GF-D8 (cell line): Measurements from ENCODE around the gene DHRS4L2.
"Not testable (repeated sequence)": the region's sequence is repeated elsewhere in the genome, so short reads cannot be mapped to it uniquely, and the experiment has no call there.

ENCODE experiments used
- DNase-seq: peaks from one replicate; lab custom pipeline; 2025; lab: John Stamatoyannopoulos, UW

Gene DHRS4L2

DNA sequence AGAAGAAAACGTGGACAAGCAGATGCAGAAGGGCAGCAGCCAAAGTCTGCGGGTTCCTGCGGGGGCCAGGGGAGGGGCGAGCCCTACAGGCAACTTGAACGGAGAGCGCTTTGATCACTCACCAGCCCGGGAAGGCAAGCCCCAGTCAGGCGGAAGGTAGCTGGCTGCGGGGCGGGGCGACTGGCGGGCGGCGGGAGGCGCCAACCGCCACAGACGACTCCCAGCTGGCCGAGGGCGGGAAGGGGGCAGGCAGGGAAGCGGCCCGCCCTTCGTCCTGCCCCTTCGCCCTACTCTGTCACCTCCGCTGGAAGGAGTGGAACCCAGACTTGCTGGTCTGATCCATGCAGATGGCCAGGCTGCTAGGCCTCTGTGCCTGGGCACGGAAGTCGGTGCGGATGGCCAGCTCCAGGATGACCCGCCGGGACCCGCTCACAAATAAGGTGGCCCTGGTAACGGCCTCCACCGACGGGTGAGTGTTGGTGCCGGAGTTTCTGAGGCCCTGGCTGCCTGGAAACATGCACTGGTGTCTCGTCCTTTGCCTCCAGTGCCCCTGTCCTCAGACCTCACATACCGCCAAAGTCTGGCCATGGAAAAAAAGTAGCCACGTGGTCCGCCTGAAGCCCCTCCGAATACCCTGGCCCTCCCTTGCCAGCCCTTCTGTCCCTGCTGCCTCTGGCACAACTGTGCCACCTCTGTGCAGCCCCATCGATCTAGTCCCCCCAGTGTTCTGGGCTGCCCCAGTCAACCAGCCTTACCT lies at the start of gene DHRS4L2:
TSS of gene DHRS4L2 (plus strand) at position 323 of the 757 bp plus-strand sequence. CDS start at position 342, 19 bp downstream.
- peak; percentile 79 for DNase-seq

- DNase-seq: no peak
These were observed 49.0 kb upstream of the DHRS4L2 start for GRCh38 chr14:23939607-23940326.

GRCh38 chr14:23941230-23941629 lies 47.5 kb upstream of the DHRS4L2 start:
- DNase-seq: no peak

GRCh38 chr14:23941669-23942068 lies 47.1 kb upstream of the DHRS4L2 start:
- DNase-seq: no peak

GRCh38 chr14:23942587-23942986 lies 46.1 kb upstream of the DHRS4L2 start:
- no peak for DNase-seq

GRCh38 chr14:23949069-23949468 lies 39.7 kb upstream of the DHRS4L2 start:
- DNase-seq: not testable (repeated sequence)

GRCh38 chr14:23950411-23951135 lies 38.2 kb upstream of the DHRS4L2 start:
- DNase-seq: no peak

- DNase-seq: not testable (repeated sequence)
These were observed 37.6 kb upstream of the DHRS4L2 start for GRCh38 chr14:23951136-23951466.

GRCh38 chr14:23951590-23952201 lies 37.0 kb upstream of the DHRS4L2 start:
- no peak for DNase-seq

DNA sequence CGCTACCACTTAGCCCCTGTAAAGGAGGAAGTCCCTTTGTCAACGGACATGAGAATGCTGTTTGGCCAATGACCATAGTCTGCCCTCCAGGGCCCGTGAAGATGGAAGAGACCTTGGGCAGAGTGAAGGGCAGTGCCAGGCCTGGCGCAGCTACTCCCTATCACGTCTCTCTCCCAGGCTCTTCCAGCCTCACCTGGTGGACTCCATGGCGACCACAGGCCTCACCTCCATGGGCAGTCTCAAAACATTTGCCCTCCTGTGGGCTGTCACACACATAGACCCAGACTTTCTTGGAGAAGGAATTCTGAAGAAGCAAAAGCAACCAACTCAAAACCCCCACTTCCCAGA lies 35.6 kb upstream of the DHRS4L2 start:
- not testable (repeated sequence) for DNase-seq

DNA sequence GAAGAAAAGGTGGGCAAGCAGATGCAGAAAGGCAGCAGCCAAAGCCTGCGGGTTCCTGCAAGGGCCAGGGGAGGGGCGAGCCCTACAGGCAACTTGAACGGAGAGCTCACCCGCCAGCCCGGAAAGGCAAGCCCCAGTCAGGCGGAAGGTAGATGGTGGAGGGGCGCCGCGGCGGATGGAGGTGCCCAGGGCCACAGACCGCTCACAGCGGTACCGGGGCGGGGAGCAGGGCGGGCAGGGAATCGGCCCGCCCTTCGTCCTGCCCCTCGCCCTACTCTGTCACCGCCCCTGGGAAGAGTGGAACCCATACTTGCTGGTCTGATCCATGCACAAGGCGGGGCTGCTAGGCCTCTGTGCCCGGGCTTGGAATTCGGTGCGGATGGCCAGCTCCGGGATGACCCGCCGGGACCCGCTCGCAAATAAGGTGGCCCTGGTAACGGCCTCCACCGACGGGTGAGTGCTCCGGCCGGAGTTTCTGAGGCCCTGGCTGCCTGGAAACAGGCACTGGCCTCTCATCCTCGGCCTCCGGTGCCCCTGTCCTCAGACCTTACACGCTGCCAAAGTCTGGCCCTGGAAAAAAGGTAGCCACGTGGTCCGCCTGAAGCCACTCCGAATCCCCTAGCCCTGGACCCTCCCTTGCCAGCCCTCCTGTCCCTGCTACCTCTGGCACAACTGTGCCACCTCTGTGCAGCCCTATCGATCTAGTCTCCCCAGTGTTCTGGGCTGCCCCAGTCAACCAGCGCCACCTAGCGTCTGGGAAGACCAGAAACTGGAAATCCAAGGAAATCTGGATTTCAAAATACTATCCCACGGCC lies 35.1 kb upstream of the DHRS4L2 start, which contains the start of gene DHRS4:
TSS of gene DHRS4 (plus strand) at position 307 of the 815 bp plus-strand sequence. CDS start at position 326, 19 bp downstream.
- peak; percentile 35 for DNase-seq

GRCh38 chr14:23954279-23954614 lies 34.5 kb upstream of the DHRS4L2 start:
- DNase-seq: not testable (repeated sequence)

DNA sequence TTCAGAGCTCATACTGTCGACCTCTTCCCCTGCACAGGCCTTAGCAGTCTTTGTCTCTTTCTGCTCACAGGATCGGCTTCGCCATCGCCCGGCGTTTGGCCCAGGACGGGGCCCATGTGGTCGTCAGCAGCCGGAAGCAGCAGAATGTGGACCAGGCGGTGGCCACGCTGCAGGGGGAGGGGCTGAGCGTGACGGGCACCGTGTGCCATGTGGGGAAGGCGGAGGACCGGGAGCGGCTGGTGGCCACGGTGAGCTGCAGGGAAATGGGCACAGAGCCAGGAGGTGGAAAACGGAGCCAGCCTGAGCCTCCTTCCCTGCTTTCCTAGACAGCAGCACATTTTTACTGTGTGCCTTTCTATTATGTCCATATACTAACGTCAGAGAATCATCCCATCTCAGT lies 33.8 kb upstream of the DHRS4L2 start:
- DNase-seq: not testable (repeated sequence)

DNA sequence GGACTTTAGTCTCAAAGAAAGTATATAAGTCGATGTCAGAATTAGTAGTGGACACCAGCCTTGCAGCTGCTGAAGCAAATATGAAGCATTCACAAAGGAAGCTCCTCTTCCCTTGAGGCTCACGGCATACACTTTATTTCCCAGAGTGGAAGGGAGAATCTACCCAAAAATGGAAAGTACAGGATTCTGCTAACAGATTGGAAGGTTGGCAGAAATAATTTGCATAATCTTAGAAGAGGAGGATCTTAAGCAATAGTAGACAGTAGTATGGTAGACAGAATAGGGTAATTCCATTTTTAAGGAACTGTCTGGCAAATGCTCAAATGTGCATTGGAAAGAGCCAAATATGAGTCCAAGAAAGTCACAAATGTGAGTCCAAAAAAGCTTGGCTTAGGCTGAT lies 32.9 kb upstream of the DHRS4L2 start:
- not testable (repeated sequence) for DNase-seq

GRCh38 chr14:23957913-23958569 lies 30.7 kb upstream of the DHRS4L2 start:
- not testable (repeated sequence) for DNase-seq

GRCh38 chr14:23960899-23961298 lies 27.8 kb upstream of the DHRS4L2 start:
- not testable (repeated sequence) for DNase-seq

- not testable (repeated sequence) for DNase-seq
These were observed 27.0 kb upstream of the DHRS4L2 start for GRCh38 chr14:23961704-23962103.

DNA sequence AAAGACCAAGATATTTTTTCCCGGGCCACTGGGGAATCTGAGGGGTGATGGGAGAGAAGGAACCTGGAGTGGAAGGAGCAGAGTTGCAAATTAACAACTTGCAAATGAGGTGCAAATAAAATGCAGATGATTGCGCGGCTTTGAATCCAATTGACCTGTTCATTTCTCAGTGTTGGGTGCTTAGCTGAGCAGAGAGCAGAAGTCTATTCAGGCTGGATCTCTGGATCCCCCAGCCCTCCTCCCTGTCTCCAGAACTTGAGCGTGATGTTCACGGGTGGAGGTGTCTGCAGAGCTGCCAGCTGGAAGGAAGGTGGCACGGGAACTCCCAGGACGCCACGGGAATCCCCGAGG lies 19.6 kb upstream of the DHRS4L2 start:
- DNase-seq: not testable (repeated sequence)

DNA sequence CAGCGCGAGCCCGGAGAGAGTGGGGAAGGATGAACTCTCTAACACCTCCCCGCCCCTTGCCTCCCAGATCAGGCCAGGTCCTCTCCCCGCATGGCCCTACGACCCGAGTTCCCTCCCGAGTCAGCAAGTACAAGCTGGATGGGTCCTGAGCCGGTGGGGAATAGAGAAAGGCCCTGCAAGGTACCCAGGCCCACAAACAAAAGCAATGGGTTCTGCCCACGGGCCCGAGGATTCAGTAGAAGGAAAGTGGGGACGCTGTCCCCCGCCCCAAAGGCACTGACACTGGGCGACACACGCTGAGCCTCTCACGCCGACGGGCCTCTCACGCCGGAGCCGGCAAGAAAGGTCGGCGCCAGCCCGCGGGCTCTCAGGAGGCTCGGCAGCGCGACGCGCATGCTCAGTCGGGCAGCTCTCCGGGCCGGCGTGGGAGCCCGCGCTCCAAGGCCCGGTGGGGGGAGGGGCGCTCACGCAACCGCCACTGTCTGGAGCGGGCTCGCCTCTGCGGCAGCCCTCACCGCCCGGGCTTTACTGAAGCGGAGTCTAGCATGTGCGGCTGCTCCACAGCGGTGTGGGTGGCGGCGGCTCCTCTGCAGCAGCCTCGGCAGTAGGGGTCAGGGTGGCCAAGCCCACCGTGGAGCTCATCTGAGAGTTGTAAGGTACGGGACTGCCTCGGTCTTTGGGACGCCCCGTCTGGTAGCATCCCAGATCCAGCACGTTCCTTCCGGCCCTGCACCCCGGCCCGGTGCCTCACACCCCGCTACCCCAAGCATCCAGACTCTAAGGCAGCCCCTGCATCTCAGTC lies 19.0 kb upstream of the DHRS4L2 start:
- DNase-seq: not testable (repeated sequence)

- DNase-seq: not testable (repeated sequence)
These were observed 18.5 kb upstream of the DHRS4L2 start for GRCh38 chr14:23970283-23970659.
